Stimulated activated CD4-positive, alpha-beta T cell treated with anti-CD3 and anti-CD28 coated beads, Interleukin-2, amount 100 ng/mL, for 24 hours (primary cell): Measurements from ENCODE around the gene PANK1.

Source experiments
- DNase-seq, 2 donors: peaks; one replicate each; pipeline ENCODE4 v3.0.0-alpha.2; 2020

PANK1 gene

GRCh38 chr10:89644967-89645741 lies at the start of gene PANK1:
Gene PANK1, minus strand, starts transcription at chr10:89645242. Its CDS starts 351 bp downstream, at chr10:89644891.
- DNase-seq, result peak; percentile 79 to 82

GRCh38 chr10:89693176-89693575 lies 48.1 kb upstream of the PANK1 start:
- no peak for DNase-seq

- no peak for DNase-seq
Measured at GRCh38 chr10:89692416-89692815, 47.4 kb upstream of the PANK1 start.

DNA sequence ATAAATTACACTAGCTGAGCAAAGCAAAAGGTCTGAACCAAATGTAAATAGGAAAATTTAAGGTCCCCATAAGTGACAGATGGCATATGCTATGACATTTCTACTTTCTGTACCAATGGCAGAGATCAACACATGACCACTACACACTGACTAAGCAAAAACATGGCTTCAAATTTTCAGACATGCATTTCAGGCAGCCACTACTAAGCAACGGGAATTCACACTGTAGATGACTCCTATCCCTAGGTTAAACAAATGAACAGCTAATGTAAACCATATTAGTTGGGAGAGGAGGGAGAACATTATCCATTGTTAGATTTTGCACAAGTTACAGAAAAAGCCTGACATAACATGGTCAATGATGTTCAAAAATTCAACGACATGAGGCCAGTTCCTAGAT lies 45.0 kb upstream of the PANK1 start:
- no peak for DNase-seq

DNA sequence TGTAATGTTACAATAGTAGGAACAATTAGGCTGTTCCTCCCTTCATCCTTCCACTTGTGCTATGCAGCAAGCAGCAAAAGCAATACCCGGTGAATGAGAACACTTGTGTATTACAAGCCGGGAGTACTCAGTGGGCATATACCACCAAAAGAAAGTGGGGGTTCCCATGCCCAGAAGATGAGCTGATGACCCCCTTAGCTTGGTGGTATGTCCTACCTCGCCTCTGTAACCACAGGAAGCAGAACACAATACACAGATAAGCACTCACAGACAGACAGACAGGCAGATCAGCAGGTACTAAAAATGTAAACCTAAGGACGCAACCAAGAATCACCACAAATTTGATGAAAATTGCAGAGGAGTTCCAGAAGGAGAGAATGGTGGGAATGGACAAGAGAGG lies 40.9 kb upstream of the PANK1 start:
- no peak for DNase-seq

DNA sequence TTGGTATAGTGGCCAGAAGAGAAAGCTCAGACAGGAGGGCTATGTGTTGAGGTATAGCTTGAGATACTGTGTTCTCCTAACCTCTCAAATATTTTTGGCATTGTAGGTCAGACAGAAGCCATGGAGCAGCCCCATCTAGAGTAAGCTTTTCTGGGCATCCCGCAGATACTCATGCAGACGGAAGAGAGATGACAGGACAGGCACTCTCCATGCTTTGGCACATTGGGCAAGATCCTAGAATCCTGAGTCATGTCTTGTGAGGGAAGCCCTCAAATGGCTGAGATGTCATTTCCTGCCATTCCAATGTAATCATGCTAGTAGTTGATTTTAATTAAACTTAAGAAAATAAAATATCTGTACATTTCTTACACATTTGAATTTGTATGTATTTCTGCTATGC lies 39.6 kb upstream of the PANK1 start:
- no peak for DNase-seq

DNA sequence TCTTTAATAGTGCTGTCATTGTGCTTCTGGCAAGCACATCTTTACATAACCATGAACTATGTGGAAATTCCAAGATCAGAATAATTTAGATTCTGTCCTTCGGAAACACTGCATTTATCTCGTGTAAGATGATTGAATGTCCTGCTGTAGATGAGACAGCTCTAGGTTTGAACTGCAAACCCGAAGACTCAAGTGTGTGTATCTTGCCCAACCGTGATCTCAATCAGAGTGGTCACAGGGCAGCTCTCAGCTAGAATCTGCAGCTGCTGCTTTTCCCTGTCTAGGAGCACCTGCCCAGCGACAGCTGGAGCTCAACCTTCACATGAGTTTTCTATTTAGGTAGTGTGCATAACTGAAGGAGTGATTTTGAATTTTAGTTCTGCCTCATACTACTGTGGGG lies 38.8 kb upstream of the PANK1 start:
- no peak for DNase-seq

GRCh38 chr10:89679986-89680385 lies 34.9 kb upstream of the PANK1 start:
- DNase-seq, result no peak

- no peak for DNase-seq
Measured at GRCh38 chr10:89677341-89677740, 32.3 kb upstream of the PANK1 start.

GRCh38 chr10:89670926-89671325 lies 25.9 kb upstream of the PANK1 start:
- no peak for DNase-seq

- no peak for DNase-seq
Measured at GRCh38 chr10:89669985-89670384, 24.9 kb upstream of the PANK1 start.

DNA sequence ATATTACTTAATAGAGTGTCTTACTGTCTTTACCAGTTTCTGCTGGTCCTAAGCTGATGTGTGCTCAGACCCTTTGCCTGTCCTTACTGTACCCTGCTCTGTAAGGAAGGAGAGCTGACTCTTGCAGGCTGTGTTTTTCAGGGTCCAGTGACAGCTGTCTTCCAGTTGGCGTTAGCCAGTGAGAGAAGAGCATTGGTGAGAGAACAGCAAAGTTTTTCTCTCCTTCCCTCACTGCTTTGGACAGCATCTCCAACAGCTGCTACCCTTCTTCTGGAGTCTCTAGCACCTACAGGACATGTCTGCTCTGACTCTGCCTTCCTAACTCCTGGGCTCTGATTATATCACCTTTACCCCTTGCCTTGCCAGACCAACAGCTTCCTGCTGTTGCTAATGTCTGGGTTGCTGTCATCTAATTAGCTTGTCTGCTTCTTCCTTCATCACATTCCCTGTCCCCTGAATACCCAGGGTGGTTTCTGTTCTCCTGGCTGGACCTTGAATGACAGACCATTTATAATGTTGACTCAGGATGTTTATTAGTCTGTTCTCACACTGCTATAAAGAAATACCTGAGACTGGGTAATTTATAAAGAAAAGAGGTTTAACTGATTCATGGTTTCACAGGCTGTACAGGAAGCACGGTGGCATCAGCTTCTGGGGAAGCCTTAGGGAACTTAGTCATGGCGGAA lies 23.5 kb upstream of the PANK1 start:
- no peak for DNase-seq

- no peak for DNase-seq
Measured at GRCh38 chr10:89666138-89666537, 21.1 kb upstream of the PANK1 start.

- DNase-seq, result no peak
Measured at GRCh38 chr10:89665302-89665701, 20.3 kb upstream of the PANK1 start.

DNA sequence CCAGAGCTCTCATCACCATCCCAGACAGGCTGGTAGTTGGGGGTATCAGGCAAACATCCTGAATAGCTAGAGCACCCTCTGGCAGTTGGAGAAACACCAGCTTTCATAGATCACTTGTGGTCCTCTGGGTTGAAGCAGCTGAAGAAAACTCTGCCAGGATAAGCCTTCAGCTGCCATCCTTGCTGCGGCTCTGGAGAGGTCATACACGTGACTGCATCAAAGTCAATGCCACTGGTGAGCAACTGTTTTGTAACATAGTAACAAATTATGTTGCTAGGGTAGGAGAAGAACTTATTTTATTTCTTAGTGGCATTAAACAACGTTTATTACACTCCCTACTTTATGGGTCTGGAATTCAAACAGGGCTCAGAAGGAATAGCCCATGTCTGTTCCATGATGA lies 19.2 kb upstream of the PANK1 start:
- no peak for DNase-seq

- DNase-seq, result no peak
Measured at GRCh38 chr10:89663144-89663543, 18.1 kb upstream of the PANK1 start.

DNA sequence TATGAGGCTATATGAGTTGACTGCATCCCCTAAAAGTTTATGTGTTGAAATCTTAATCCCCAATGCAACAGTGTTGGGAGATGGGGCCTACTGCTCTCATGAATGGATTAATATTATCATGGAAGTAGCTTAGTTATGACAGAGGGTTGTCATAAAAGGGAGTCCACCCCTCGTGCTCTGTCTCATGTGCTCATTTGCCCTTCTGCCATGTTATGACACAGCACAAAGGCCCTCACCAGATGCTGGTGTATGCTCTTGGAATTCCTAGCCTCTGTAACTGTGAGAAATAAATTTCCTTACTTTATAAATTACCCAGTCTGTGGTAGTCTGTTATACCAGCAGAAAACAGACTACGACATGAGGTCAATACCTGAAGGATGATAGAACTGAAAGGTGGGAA lies 17.6 kb upstream of the PANK1 start:
- DNase-seq, result no peak

DNA sequence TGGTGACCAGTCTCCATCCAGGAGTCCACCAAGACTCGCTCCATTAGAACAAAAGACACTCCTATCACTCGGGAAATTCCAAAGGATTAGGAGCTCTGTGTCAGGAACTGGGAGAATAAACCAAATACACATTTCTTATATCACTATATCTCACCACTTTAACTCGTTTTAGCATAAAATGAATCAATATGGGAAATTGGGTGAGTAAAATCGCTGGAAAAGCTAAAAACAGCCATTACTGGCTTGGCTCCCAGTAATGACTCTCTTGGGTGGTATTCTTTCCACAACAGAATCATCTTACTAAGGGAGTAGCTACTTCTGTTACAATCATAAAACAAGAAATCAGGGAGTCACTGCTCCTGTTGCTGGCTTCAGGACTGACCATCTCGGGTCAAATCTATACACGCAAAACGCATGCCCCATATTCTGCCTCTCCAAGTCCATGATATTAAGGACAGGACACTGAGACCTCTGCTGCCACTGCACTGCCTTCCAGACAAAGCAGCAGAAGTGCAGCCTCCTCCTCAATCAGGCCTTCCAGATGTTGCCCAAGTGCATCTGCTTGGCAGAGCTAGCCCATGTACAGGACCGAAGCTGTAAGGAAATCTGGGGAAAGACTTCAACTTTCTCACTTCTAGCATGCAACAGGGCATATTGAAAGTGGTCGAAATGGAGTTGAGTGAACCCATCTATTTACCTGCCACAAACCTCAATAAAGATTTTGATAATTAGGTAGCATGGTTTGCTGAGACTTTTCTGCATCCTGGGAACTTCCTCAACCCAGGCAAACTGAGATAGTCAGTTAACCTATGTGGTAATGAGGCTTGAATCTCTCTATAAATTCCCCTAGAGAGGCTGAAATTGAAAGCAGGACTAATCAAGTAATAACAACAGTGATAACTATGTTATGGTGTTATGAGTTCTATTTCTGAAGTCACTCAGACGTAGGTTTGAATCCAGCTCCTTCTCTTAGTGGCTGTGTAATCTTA lies 14.4 kb upstream of the PANK1 start:
- no peak for DNase-seq

DNA sequence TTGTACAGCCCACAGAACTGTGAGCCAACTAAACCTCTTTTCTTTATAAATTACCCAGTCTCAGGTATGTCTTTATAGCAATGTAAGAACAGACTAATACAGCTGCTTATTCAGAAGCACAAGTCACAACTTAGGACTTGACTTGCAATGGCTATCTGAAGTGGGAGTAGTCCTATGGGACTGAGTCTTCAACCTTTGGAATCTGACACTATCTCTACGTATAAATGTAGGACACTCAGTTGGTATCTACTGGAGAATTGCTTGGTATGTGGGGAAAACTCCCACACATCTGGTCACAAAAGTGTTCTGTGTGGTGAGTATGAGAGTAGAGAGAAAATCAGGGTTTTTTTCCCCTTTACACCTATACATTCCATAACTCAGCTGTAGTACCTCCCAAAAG lies 12.3 kb upstream of the PANK1 start:
- DNase-seq, result no peak

DNA sequence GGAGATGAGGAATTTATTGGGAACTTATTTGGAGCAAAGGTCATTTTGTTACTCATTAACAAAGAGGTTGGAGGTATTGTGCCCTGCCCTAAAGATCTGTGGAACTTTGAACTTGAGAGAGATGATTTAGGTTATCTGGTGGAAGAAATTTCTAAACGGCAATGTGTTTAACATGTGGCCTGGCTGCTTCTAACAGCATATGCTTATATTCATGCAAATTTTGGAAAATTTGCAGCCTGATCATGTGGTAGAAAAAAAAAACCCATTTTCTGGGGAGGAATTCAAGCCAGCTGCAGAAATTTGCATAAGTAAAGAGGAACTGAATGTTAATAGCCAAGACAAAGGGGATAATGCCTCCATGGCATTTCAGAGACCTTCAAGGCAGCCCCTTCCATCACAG lies 10.7 kb upstream of the PANK1 start:
- DNase-seq, result no peak

- no peak for DNase-seq
Measured at GRCh38 chr10:89653410-89653869, 8.4 kb upstream of the PANK1 start.

GRCh38 chr10:89652806-89653370 lies 7.8 kb upstream of the PANK1 start:
- no peak for DNase-seq
